ENCODE measurements around the gene DNAJB11. TPM values are rescaled to one million over a fixed set of nuclear protein-coding genes. Genes with fewer than 3 reads are reported as not detected.
"Not testable (repeated sequence)": the region's sequence is repeated elsewhere in the genome, so short reads cannot be mapped to it uniquely, and the experiment has no call there.

DNAJB11 gene
- polyA plus RNA-seq, 3 donors = 65.8 to 68.8 (median 67.4) TPM

GRCh38 chr3:186616299-186616617 is 45.7 kb downstream of the DNAJB11 start:
- no peak for DNase-seq (ENCODE audit: low read depth in 3 of 3, low spot score in 2 of 3)

- DNase-seq (ENCODE audit: low read depth in 3 of 3, low spot score in 2 of 3) = peak; percentile 36 to 51 (median 50)
These were observed 46.8 kb downstream of the DNAJB11 start for GRCh38 chr3:186617036-186617946.

DNA sequence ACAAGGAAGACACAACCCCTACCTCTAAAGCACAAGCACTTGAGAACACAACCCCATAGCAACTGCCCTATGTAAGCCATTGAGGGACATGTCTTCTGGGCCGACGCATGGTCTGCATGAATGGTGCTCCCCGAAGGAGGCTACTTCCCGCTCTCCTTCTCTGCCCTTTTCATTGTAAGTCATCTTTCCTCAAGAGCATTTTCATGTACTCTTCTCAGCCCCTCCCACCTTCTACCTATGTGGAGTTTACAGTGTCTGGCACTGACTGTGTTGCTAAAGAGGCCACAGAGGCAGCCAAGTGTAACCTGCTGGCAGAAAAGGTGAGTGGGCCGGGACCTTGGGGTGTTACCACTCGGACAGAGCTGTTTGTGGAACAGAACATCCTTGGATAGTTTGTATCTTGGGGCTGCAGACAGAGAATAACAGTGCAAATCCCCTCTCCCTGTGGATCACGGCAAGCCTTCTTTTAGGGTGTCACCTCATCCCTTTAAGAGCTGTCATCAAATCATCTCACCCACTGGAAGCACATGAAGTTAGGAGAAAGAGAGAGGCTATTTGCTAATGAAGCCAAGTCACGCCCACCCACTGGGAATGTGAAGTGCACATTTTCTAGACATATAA is 47.9 kb downstream of the DNAJB11 start:
- DNase-seq (ENCODE audit: low read depth in 3 of 3, low spot score in 2 of 3) = no peak

DNA sequence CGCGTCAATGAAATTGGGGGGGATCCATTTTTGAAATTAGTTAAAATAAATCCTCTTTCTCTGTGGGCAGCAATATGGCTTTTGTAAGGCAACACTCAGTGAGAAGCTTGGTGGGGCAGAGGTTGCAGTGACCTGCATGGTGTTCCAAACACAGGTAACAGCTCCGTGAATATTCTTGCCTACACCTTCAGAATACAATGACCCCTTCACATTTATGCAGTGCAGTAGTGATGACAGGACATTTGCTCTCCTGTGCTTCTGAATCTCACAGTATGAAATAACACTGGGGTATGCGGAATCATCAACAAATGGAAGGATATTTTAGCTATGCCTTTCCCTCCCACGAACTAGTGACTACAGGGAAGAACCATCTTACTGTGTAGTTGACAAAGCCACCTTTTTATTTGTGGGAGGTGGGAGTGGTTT is 49.3 kb downstream of the DNAJB11 start:
- DNase-seq (ENCODE audit: low read depth in 3 of 3, low spot score in 2 of 3) = no peak

DNA sequence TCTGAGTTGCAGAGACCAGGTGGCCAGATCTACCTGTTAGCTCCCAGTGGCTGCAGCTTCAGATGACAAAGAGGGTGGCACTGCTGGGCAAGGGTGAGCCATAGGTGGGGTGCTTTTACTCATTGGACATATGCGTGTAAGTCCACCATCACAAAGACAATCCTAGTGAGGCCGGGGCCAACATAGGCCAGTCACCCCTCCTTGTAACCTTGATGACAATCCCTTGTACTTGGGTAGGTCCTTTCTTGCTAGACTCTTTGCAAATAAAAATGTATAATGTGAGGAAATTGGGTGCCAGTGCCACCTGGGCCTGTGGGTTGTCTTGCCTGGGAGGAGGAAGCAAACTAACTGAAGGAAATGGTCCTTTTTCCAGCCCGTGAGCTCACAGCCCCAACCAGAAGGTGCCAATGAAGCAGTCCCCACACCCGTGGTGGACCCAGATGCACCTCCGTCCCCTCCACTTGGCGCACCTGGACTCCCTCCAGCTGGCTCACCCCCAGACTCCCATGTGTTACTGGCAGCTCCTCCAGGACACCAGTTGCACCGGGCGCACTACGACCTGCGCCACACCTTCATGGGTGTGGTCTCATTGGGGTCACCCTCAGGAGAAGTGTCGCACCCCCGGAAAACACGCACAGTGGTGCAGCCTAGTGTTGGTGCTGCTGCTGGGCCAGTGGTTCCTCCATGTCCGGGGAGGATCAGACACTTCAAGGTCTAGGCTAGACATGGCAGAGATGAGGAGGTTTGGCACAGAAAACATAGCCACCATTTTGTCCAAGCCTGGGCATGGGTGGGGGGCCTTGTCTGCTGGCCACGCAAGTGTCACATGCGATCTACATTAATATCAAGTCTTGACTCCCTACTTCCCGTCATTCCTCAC is 49.9 kb downstream of the DNAJB11 start:
- no peak for DNase-seq (ENCODE audit: low read depth in 3 of 3, low spot score in 2 of 3)

DNA sequence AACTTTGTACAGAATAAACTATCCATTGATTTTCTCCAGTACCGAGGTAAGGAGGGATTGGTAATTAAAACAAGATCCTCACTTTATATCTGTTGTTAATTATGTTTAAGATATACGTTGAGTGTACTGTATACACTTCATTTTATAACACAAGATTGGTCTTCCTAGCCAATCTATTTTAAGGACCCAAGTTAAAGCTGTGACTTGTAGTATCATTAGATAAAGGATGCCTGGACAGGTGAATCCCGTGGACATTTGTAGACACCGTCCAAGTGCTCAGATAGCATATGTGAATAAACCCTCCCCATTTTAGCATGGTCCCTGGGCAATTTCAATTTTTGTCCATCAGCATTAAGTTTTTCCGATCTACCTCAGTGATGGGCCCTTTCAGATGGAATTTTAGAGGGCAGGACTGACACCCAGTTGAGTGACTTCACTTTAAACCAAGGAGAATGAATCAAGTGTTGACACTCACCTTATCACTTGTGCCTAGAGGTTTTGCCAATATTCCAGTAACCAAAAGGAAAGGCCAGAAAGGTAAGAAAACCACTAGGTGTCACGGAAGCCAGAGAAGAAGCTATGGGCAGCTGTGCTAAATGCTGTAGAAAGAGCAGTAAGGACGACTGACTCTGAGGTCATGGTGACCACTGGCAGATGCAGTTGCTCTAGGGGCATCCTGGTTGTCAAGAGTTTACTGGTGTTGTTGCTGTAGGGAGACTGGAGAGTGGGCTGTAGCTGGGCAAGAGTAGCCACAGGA is 51.6 kb downstream of the DNAJB11 start:
- DNase-seq (ENCODE audit: low read depth in 3 of 3, low spot score in 2 of 3) = no peak

DNA sequence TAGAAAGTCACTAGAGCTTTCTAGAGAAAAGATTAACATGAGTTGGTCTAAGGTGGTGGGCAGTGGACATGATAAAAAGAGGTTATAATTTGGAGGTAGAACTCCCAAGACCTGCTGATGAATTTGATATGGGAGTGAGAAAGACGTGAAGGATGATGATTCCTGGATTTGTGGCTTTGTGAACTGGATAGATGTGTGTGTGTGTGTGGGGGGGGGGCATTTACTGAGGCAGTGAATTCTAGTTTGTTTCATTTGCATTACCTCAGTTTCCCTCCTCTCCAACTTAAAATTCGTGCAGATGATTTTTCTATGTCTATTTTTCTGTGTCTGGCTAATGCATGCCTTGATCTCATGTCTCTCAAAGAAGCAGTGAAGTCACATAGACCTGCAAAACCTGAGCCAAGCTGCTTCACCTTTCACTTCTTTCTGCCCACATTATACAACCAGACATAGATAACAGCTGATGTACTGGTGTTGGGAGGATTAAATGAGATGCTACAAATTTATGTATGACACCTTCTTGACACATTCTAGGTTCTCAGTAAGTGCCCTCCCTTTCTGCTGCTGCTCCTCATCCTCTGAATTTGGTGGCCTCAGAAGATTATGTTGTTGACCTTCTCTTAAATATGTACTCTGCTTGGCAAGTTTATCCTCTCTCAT is 52.3 kb downstream of the DNAJB11 start:
- DNase-seq (ENCODE audit: low read depth in 3 of 3, low spot score in 2 of 3) = no peak

DNA sequence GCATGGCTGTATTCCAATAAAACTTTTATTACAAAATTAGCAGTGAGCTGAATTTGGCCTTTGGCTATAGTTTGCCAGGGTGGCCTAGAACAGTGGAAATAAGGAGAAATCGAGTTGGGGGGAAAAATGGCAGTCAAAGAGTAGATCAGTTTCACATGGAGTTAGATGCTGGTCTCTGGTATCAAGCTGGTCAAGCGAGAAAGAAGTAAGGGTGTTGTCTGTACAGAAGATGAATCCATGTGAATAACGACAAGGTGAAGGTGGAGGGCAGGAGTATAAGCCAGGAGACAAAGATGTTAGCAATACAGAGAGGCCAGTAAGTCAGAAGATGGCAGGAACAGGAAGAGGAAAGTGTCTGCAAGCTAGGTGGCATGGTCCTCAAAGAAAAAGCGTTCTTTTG is 54.1 kb downstream of the DNAJB11 start:
- DNase-seq (ENCODE audit: low read depth in 3 of 3, low spot score in 2 of 3) = no peak

DNA sequence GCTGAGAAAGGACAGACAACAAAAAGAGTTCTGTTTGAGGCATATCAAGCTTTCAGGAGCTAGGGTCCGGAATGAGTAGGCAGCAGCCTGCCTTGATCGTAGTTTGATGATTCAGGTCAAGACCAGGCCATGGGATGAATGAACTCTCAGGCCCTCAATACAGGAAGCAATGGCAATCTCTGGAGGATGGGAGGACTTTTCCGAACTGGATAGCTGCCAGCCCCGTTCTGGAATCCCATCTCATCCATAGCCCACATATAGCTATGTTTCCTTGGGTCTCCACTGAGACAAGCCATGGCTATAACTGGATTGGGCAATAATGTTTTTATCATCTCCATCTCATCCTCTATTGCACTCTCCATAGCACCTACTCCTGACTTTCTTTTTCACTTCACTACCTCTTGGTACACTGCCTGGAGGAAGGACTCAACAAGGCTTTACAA is 55.1 kb downstream of the DNAJB11 start:
- DNase-seq (ENCODE audit: low read depth in 3 of 3, low spot score in 2 of 3) = no peak

DNA sequence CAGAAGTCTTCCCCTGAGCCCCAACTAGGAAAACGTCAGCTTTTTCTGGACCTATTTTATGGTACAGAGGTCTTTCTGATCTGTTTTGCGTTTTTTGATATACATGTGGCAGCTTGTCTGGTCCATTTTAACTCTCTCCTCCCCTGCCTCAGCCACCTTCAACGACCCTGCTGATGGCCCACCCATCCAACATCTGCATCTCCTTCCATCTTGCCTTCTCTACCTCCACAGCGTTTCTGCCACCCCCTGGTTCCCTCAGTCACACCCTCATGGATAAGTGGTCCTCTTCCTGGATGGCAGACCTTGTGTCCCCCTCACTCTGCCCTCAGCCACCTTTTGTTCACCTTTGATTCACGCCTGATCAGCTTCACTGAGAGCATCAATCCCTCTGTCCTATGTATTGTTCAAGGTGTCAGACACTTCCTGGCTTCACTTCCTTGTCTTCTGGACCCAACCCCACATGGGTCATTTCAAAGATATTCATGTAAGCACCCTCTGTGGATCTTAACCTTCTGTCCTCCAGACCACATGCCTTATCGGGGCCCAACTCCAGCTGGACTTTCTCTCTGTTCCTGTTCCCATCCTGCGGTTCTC is 55.8 kb downstream of the DNAJB11 start:
- no peak for DNase-seq (ENCODE audit: low read depth in 3 of 3, low spot score in 2 of 3)

DNA sequence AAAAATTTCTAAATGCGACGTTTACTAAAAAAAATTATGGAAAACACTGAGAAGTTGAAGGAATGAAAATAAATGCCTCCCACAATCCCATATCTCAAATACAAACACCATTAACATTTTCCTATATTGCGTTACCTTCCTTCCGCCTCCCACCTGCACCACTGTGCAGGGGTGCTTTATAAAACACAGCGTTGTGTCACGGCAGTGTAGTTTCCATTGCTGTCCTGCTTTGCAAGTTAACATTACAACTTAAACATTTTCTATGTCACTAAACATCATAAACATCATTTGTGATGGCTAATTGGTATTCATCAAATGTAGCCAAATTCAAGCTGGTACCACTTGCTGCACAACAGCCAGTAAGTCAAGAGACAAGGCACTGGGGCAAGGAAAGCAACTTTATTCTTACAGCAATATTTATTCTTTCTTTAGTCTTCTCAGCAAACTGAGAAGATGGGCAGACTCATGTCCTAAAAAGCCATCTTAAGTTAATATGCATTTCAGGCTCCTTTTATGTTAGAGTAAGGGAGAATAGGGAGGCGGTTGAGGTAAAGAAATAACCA is 57.4 kb downstream of the DNAJB11 start:
- no peak for DNase-seq (ENCODE audit: low read depth in 3 of 3, low spot score in 2 of 3)

DNA sequence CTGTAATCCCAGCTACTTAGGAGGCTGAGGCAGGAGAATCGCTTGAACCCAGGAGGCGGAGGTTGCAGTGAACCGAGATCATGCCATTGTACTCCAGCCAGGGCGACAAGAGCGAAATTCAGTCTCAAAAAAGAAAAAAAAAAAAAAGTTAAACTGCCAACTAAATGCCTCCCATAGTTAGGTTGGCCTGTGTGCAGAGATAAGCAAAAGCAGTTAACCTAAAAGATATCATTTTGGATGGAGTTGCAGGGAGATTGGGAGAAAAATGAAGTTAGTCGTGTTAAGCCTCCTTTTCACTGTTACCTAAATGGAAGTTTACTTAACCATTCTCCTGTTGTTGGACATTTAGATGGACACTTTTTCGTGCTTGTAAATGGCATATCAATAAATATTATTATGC is 58.2 kb downstream of the DNAJB11 start:
- no peak for DNase-seq (ENCODE audit: low read depth in 3 of 3, low spot score in 2 of 3)

GRCh38 chr3:186630950-186631641 is 60.6 kb downstream of the DNAJB11 start:
- no peak for DNase-seq (ENCODE audit: low read depth in 3 of 3, low spot score in 2 of 3)

GRCh38 chr3:186633481-186633880 is 63.0 kb downstream of the DNAJB11 start:
- DNase-seq (ENCODE audit: low read depth in 3 of 3, low spot score in 2 of 3) = no peak

DNA sequence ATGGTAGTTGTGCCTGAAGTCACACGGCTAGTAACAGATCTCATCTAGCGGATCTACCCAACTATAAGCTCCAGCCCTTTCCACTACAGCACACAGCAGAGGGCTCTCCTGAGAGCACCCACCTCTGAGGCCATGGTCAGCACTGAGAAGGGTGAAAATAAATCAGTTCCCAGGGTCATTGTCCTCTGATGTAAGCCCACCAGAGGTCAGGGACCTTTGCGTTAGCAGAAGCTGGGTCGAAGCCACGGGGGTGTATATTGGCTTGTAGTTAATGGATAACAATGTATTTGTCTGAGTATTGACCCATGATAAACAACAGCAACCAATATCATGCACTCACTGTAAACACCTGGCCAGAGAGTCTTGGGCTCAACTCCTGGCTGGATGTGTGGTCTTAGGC is 63.7 kb downstream of the DNAJB11 start:
- DNase-seq (ENCODE audit: low read depth in 3 of 3, low spot score in 2 of 3) = not testable (repeated sequence)
